Measurements from ENCODE around the gene MYH14.

DNA sequence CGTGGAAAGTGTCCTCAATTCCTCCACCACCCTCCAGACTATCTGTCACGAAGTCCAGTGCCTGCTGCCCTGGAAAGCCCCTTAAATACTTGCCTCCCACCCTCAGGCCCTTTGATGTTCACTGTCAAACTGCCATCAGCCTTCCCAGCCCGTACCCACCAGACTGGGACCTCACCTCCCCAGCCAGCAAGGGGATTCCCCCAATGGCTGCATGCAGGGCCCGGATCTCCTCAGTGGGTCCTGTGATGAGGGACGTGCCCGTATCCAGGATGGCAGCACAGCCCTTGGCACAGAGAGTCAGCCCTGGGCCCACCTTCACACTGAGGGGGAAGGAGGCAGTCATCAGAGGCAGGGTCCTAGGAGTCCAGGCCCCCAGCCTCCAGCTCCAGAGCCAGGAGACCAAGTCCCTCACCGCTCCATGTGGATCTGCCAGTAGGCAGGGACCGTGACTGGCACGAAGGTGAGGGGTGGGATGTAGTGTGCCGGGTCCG, 156.0 kb downstream of the MYH14 start:
- TF ChIP-seq CTCF (IDR thresholded peaks at IDR 0.05), result no peak
- no peak for TF ChIP-seq EP300 (IDR thresholded peaks at IDR 0.05)
- no peak for TF ChIP-seq POLR2A (IDR thresholded peaks at IDR 0.05)
